Measurements from ENCODE around the gene HIRA.

HIRA gene

GRCh38 chr22:19355413-19356157 is 75.9 kb downstream of the HIRA start:
- Histone ChIP-seq H3K4me1 (no peaks in the 10 kb centered on the region), H3K36me3 (replicated peaks) (peaks cover 89% of the 10 kb centered on the region), H3K9me3 (no peaks in the 10 kb centered on the region), H3K4me3 (no peak overlapping the region), H3K27me3 (ENCODE audit: low read depth) (no peaks in the 10 kb centered on the region)
- no peak for DNase-seq (ENCODE audit: low spot score in 2 of 2)
- in situ Hi-C loops (cut with MboI; ENCODE audit: low sequenced_read_pairs): no loop called here

DNA sequence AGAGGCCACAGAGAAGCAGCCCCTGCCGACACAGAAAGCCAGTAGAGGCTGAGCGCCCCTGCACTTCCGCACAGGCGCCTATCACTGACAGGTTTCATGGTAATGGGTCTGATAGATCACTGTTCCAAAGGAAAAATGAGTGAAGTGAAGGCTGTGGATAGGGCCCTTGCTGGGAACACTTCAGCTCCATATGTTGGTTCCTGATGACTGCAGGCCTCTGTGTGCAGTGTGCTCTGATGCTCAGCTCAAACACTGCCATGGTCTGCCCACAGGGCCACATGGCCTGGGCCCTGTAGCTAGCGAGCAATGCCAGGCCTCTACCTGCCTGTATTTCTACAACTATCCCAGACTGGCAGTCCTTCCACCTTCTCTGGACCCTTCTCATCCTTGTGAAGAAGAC is 77.3 kb downstream of the HIRA start:
- Histone ChIP-seq H3K4me1 (no peaks in the 10 kb centered on the region), H3K36me3 (replicated peaks) (peaks cover 86% of the 10 kb centered on the region), H3K4me3 (no peak overlapping the region), H3K9me3 (no peaks in the 10 kb centered on the region), H3K27me3 (ENCODE audit: low read depth) (no peaks in the 10 kb centered on the region)
- in situ Hi-C loops (cut with MboI; ENCODE audit: low sequenced_read_pairs): no loop called here
- DNase-seq (ENCODE audit: low spot score in 2 of 2): no peak

DNA sequence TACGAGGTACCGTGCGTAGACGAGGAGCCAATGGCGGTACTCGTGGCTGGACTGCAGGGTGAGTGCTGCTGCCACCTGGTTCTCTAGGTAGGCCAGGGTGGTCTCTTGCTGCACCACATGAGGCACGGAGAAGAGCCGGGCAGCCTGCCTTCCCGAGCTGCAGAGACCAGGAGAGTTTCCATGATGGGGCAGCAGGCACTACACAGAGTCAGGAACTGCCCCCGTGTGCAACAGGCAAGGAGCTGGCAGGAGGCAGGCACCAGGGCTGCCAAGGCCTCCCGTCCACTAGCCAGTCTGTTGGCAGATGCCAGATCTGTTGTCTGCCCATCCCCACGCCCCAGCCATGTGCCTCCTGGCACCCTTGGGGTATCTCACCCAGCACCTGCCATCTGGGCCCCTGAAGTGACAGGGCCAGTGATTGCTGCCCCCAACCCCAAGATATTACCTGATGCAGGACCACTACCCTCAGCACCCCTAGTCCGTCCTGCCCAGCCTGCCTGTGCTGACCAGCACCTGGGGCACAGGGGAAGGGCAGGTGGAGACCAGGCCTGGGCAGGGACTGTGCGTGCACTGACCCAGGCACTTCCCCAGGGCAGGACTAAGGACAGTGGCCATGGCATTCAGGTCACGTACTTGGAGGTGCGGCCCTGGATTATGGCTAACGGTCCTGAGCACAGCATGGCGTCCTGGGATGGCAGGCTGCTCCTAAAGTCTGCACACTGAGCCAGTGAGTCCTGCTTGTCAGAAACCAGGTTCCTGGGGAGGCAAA is 78.0 kb downstream of the HIRA start:
- Histone ChIP-seq H3K27me3 (ENCODE audit: low read depth) (no peaks in the 10 kb centered on the region), H3K9me3 (no peaks in the 10 kb centered on the region), H3K4me3 (no peak overlapping the region), H3K36me3 (replicated peaks) (peaks cover 80% of the 10 kb centered on the region), H3K4me1 (no peaks in the 10 kb centered on the region)
- no peak for DNase-seq (ENCODE audit: low spot score in 2 of 2)
- in situ Hi-C loops (cut with MboI; ENCODE audit: low sequenced_read_pairs): no loop called here

DNA sequence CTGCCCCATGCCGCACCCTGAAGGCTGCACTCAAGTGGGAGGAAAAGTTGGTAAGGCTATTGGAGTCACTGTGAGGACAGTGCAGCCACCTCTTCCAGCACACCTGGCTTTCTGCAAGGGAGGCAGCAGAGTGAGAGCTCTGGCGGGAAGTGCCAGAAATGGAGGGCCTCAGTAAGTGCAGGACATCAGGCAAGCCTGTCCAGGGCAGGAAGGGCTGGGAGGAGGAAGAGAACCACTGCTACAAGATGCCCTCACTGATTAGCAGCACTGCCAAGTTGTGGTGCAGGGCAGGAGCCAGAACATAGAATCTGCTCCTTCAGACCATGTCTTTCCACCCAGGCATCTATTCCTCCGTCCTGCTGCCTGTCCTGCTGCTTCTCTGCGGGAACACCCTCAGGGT is 78.8 kb downstream of the HIRA start:
- H3K4me3 ChIP-seq: no peak overlapping the region
- no peak for DNase-seq (ENCODE audit: low spot score in 2 of 2)
- H3K9me3 ChIP-seq: no peaks in the 10 kb centered on the region
- in situ Hi-C loops (cut with MboI; ENCODE audit: low sequenced_read_pairs): no loop called here
- H3K36me3 ChIP-seq (replicated peaks): peaks cover 76% of the 10 kb centered on the region
- no peaks in the 10 kb centered on the region for H3K27me3 ChIP-seq (ENCODE audit: low read depth)
- no peaks in the 10 kb centered on the region for H3K4me1 ChIP-seq

DNA sequence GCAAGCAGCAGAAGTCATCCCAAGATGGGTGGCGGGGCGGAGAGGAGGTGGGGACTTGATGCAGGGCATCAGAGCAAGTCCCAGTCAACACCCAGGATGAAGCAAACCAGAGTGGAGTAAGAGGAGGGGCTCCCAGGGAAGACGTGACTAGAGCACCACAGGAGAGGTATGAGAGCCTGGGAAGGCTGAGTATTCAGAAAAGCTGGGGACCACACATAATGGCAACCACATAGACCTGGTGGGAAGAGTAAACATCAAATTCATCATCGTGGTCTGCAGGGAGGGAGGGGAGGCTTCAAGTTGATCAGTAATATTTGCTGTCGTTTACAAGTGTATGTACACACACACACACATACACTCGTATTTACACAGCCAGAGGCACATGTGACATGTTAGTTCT is 79.3 kb downstream of the HIRA start:
- peaks cover 77% of the 10 kb centered on the region for H3K36me3 ChIP-seq (replicated peaks)
- no peak for DNase-seq (ENCODE audit: low spot score in 2 of 2)
- in situ Hi-C loops (cut with MboI; ENCODE audit: low sequenced_read_pairs): no loop called here
- no peaks in the 10 kb centered on the region for H3K4me1 ChIP-seq
- H3K4me3 ChIP-seq: no peak overlapping the region
- H3K9me3 ChIP-seq: no peaks in the 10 kb centered on the region
- no peaks in the 10 kb centered on the region for H3K27me3 ChIP-seq (ENCODE audit: low read depth)

DNA sequence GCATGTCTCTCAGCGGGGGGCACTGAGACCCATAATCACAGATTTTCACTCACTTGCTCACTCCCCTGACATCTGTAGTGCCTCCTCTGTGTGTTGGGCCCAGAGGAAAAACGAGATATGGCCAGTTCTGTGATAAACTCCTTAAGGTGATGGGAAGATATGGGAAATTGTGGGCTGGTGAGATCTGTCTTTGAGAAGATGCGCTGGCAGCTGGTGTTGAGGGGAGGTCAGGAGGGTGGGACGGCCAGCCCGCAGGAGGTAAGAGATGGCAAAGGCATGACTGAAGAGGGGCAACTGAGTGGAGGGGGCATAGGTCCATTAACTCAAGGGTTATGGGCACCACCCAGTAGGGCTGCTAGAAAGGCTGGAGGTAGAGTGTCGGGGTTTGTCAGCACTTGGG is 79.9 kb downstream of the HIRA start:
- no peaks in the 10 kb centered on the region for H3K4me1 ChIP-seq
- peaks cover 78% of the 10 kb centered on the region for H3K36me3 ChIP-seq (replicated peaks)
- in situ Hi-C loops (cut with MboI; ENCODE audit: low sequenced_read_pairs): no loop called here
- no peak for DNase-seq (ENCODE audit: low spot score in 2 of 2)
- H3K9me3 ChIP-seq: no peaks in the 10 kb centered on the region
- H3K4me3 ChIP-seq: no peak overlapping the region
- no peaks in the 10 kb centered on the region for H3K27me3 ChIP-seq (ENCODE audit: low read depth)

DNA sequence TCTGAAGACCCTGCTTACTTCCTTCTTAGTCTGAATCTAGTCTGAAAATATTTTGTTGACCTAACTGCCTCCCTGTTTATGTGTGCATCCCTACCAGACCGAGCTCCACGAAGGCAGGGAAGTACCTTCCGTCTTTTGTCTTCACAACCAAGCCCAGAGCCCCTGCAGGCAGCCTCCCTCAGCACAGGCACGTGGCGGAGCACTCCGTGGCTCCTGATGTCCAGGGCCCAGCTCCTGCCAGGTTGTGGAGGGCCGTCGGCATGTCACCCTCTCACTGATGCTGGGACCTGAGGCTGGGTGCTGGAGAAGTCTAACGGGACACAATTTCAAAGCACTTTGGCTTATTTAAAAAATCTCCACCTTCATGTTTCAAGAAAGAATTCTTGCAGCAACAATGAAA is 80.6 kb downstream of the HIRA start:
- H3K36me3 ChIP-seq (replicated peaks): peaks cover 80% of the 10 kb centered on the region

DNA sequence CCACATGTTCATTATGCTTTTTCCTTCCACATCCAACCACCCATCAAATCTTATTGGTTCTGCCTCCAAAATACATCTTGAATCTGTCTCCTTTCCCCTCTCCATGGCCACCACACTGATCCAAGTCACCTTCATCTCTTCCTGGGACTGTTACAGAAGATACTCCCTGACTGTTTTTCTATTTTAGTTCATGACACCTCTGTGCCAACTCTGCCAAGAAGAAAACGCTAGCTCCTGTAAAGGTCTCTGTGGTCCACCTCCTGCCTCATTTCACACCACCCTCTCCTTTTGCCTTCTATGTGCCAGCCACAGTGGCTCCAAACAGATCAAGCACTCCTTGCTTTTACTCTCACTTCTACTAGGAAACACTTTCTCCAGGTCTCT is 81.1 kb downstream of the HIRA start:
- H3K4me1 ChIP-seq: no peaks in the 10 kb centered on the region
- peaks cover 80% of the 10 kb centered on the region for H3K36me3 ChIP-seq (replicated peaks)
- no peaks in the 10 kb centered on the region for H3K9me3 ChIP-seq
- no peaks in the 10 kb centered on the region for H3K27me3 ChIP-seq (ENCODE audit: low read depth)
- in situ Hi-C loops (cut with MboI; ENCODE audit: low sequenced_read_pairs): no loop called here
- H3K4me3 ChIP-seq: no peak overlapping the region
- DNase-seq (ENCODE audit: low spot score in 2 of 2): no peak

More for the DNA sequence above, 80.6 kb downstream of the HIRA start:
- DNase-seq (ENCODE audit: low spot score in 2 of 2): no peak
- no peaks in the 10 kb centered on the region for H3K27me3 ChIP-seq (ENCODE audit: low read depth)
- no peaks in the 10 kb centered on the region for H3K4me1 ChIP-seq
- H3K4me3 ChIP-seq: no peak overlapping the region
- H3K9me3 ChIP-seq: no peaks in the 10 kb centered on the region
- in situ Hi-C loops (cut with MboI; ENCODE audit: low sequenced_read_pairs): no loop called here

DNA sequence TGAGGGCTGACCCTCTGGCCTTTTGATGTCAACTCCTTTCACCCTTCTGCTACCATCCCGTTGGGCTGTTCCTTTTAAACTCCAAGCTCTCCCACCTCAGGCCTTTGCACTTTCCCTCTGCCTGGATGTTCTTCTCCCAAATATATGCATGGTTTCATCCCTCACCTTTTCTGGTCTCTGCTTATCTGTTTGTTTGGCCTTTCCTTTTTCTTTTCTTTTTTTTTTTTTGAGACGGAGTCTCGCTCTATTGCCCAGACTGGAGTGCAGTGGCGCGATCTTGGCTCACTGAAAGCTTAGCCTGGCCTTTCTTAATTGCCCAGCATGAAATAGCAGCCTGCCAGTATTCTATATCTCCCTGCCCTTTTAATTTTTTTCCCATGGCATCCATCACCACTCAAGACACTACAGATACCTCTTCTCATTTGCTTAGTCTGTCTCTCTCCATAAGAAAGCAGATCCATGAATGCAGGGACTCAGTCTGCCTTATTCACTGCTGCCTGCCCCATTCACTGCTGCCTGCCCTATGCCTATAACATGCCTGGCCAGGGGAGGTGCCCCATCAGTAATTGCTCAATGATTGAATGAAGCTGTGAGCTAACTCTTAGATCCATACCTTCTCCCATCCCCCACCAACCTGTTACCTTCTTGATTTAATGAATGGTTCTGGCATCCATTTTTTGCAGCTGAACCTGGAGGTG is 81.6 kb downstream of the HIRA start:
- H3K27me3 ChIP-seq (ENCODE audit: low read depth): no peaks in the 10 kb centered on the region
- H3K4me1 ChIP-seq: no peaks in the 10 kb centered on the region
- in situ Hi-C loops (cut with MboI; ENCODE audit: low sequenced_read_pairs): loop anchor here (10.0 kb wide), 1 partner anchor 55 kb away; no protein-coding TSS in a partner anchor
- H3K9me3 ChIP-seq: no peaks in the 10 kb centered on the region
- H3K4me3 ChIP-seq: no peak overlapping the region
- DNase-seq (ENCODE audit: low spot score in 2 of 2): no peak
- H3K36me3 ChIP-seq (replicated peaks): peaks cover 80% of the 10 kb centered on the region

GRCh38 chr22:19346677-19347265 is 84.8 kb downstream of the HIRA start:
- Histone ChIP-seq H3K36me3 (replicated peaks) (peaks cover 78% of the 10 kb centered on the region), H3K4me1 (peaks cover 2% of the 10 kb centered on the region; the same call in 1 of the 2 replicates)
- in situ Hi-C loops (cut with MboI; ENCODE audit: low sequenced_read_pairs): loop anchor here (10.0 kb wide), 1 partner anchor 58 kb away; no protein-coding TSS in a partner anchor

GRCh38 chr22:19344420-19344819 is 87.1 kb downstream of the HIRA start:
- no peaks in the 10 kb centered on the region for H3K9me3 ChIP-seq
- no peak overlapping the region for H3K4me3 ChIP-seq
- peaks cover 73% of the 10 kb centered on the region for H3K36me3 ChIP-seq (replicated peaks)
- H3K4me1 ChIP-seq: peaks cover 2% of the 10 kb centered on the region; the same call in 1 of the 2 replicates
- in situ Hi-C loops (cut with MboI; ENCODE audit: low sequenced_read_pairs): loop anchor here (10.0 kb wide), 1 partner anchor 60 kb away; no protein-coding TSS in a partner anchor
- no peaks in the 10 kb centered on the region for H3K27me3 ChIP-seq (ENCODE audit: low read depth)
- DNase-seq (ENCODE audit: low spot score in 2 of 2): no peak

More at GRCh38 chr22:19346677-19347265, 84.8 kb downstream of the HIRA start:
- DNase-seq (ENCODE audit: low spot score in 2 of 2): no peak
- H3K27me3 ChIP-seq (ENCODE audit: low read depth): no peaks in the 10 kb centered on the region
- H3K4me3 ChIP-seq: no peak overlapping the region
- H3K9me3 ChIP-seq: no peaks in the 10 kb centered on the region

DNA sequence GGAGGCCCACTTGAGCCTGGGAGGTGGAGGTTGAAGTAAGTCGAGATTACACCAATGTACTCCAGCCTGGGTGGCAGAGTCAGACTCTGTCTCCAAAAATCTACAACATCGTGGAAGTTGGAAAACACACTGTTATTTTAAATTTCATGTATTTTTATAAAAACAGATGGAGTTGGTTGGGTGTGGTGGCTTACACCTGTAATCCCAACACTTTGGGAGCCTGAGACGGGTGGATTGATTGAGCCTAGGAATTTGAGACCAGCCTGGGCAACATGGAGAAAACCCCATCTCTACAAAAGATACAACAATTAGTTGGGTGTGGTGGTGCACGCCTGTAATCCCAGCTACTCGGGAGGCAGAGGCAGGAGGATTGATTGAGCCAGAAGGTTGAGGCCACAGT is 88.1 kb downstream of the HIRA start:
- in situ Hi-C loops (cut with MboI; ENCODE audit: low sequenced_read_pairs): loop anchor here (10.0 kb wide), 1 partner anchor 61 kb away; no protein-coding TSS in a partner anchor

GRCh38 chr22:19341500-19341899 is 90.0 kb downstream of the HIRA start:
- no peak for DNase-seq (ENCODE audit: low spot score in 2 of 2)
- no peak overlapping the region for H3K4me3 ChIP-seq
- H3K36me3 ChIP-seq (replicated peaks): peaks cover 70% of the 10 kb centered on the region
- no peaks in the 10 kb centered on the region for H3K9me3 ChIP-seq
- peaks cover 2% of the 10 kb centered on the region; the same call in 1 of the 2 replicates for H3K4me1 ChIP-seq
- in situ Hi-C loops (cut with MboI; ENCODE audit: low sequenced_read_pairs): loop anchor here (10.0 kb wide), 1 partner anchor 63 kb away; no protein-coding TSS in a partner anchor
- H3K27me3 ChIP-seq (ENCODE audit: low read depth): no peaks in the 10 kb centered on the region

More for the DNA sequence above, 88.1 kb downstream of the HIRA start:
- H3K27me3 ChIP-seq (ENCODE audit: low read depth): no peaks in the 10 kb centered on the region
- no peaks in the 10 kb centered on the region for H3K9me3 ChIP-seq
- H3K36me3 ChIP-seq (replicated peaks): peaks cover 79% of the 10 kb centered on the region
- DNase-seq (ENCODE audit: low spot score in 2 of 2): no peak
- H3K4me3 ChIP-seq: no peak overlapping the region
- peaks cover 2% of the 10 kb centered on the region; the same call in 1 of the 2 replicates for H3K4me1 ChIP-seq
